Mesendoderm (in vitro differentiated cells): ENCODE data around the gene CFAP61.

Experiments
- DNase-seq: peaks from one replicate; pipeline ENCODE4 v3.0.0; 2013
- H2AK5ac ChIP-seq: 2 replicates; pipeline ENCODE4 v1.6.1; 2013; ENCODE audit warnings: low read length, inconsistent platforms
- H2BK120ac ChIP-seq: 2 replicates; pipeline ENCODE4 v1.6.1; 2013; ENCODE audit warnings: low read depth, mild to moderate bottlenecking, low read length, moderate library complexity, mixed read lengths
- H2BK15ac ChIP-seq: replicated peaks from 2 replicates; pipeline ENCODE4 v1.6.1; 2013; ENCODE audit warnings: low read depth, mild to moderate bottlenecking, moderate library complexity
- H2BK5ac ChIP-seq: 2 replicates; pipeline ENCODE4 v1.6.1; 2013; ENCODE audit warnings: low read length, inconsistent platforms
- H3K18ac ChIP-seq: 2 replicates; pipeline ENCODE4 v1.6.1; 2013; ENCODE audit warnings: mild to moderate bottlenecking, low read length, mixed read lengths
- H3K23ac ChIP-seq: one replicate; pipeline ENCODE4 v1.6.1; 2013; ENCODE audit warnings: low read length
- H3K27ac ChIP-seq: 2 replicates; pipeline ENCODE4 v1.5.1; 2013; ENCODE audit warnings: low read depth, mild to moderate bottlenecking, inconsistent platforms, low read length, moderate library complexity
- H3K27me3 ChIP-seq: 2 replicates; pipeline ENCODE4 v1.6.1; 2013; ENCODE audit warnings: low read length, control low read depth, mild to moderate bottlenecking, inconsistent platforms; ENCODE audit not compliant: insufficient read depth, poor library complexity
- H3K36me3 ChIP-seq: 2 replicates; pipeline ENCODE4 v1.6.1; 2013; ENCODE audit warnings: low read length, inconsistent platforms; ENCODE audit not compliant: control insufficient read depth, insufficient read depth
- H3K4ac ChIP-seq: one replicate; pipeline ENCODE4 v1.6.1; 2013; ENCODE audit warnings: low read depth, mild to moderate bottlenecking, low read length, moderate library complexity
- H3K4me1 ChIP-seq: 2 replicates; pipeline ENCODE4 v1.6.1; 2013; ENCODE audit warnings: low read depth, low read length, inconsistent platforms; ENCODE audit not compliant: control insufficient read depth
- H3K4me2 ChIP-seq: 2 replicates; pipeline ENCODE4 v1.6.1; 2013; ENCODE audit warnings: low read length
- H3K4me3 ChIP-seq: 2 replicates; pipeline ENCODE4 v1.5.1; 2013; ENCODE audit warnings: mild to moderate bottlenecking, low read length
- H3K56ac ChIP-seq: one replicate; pipeline ENCODE4 v1.6.1; 2013; ENCODE audit warnings: low read length
- H3K79me1 ChIP-seq: 2 replicates; pipeline ENCODE4 v1.6.1; 2013; ENCODE audit warnings: low read length, inconsistent platforms
- H3K79me2 ChIP-seq: 2 replicates; pipeline ENCODE4 v1.6.1; 2013; ENCODE audit warnings: mild to moderate bottlenecking, low read length; ENCODE audit not compliant: control insufficient read depth, insufficient read depth
- H3K9ac ChIP-seq: 2 replicates; pipeline ENCODE4 v1.6.1; 2013; ENCODE audit warnings: low read length, inconsistent platforms
- H4K5ac ChIP-seq: one replicate; pipeline ENCODE4 v1.6.1; 2013; ENCODE audit warnings: low read length
- H4K8ac ChIP-seq: one replicate; pipeline ENCODE4 v1.6.1; 2013; ENCODE audit warnings: low read depth, mild to moderate bottlenecking, control low read depth, low read length, moderate library complexity
- WGBS: extraction: QIAGEN DNeasy Blood & Tissue Kit; methylation state at CpG from one replicate; pipeline ENCODE4 v1.1.7; 2013; ENCODE audit warnings: low lambda C conversion rate, missing lambda C conversion rate; ENCODE audit not compliant: insufficient coverage; ENCODE audit errors: extremely low coverage; 5-methylcytosine and 5-hydroxymethylcytosine counted together

CFAP61 gene

DNA sequence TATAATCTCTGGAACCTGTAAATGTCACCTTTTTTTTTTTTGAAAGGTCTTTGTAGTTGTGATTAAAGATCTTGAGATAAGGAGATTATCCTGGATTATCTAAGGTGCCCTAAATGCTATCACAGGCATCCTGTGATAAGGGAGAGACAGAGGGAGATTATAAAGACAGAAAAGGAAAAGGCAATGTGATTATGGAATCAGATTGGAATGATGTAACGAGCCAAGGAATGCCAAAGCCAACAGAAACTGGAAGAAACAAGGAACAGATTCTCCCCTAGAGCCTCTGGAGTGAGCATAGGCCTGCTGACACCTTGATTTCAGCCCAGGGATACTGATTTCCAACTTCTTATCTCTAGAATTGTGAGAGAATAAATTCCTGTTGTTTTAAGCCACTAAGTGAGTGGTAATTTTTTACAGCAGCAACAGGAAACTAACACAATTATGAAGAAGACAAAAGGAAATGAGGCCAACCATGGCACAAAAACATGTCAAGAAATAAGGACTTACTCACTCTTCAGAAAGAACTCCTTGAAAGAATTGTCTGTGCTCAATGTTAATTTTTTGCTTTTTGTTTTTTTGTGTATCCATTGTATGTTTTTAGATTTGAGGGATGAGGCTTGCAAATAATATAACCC, 82.7 kb downstream of the CFAP61 start:
- Histone ChIP-seq H3K36me3 (no peaks in the 10 kb centered on the region), H3K4me1 (no peaks in the 10 kb centered on the region), H2AK5ac (no peak overlapping the region), H2BK5ac (no peak overlapping the region), H3K56ac (no peak overlapping the region), H3K79me1 (no peaks in the 10 kb centered on the region), H4K8ac (no peak overlapping the region), H3K23ac (no peak overlapping the region), H3K27me3 (no peaks in the 10 kb centered on the region), H2BK15ac (no peak overlapping the region), H3K18ac (no peak overlapping the region), H4K5ac (no peak overlapping the region), H2BK120ac (no peak overlapping the region), H3K4me3 (no peak overlapping the region), H3K4me2 (no peak overlapping the region), H3K9ac (no peak overlapping the region), H3K4ac (no peak overlapping the region), H3K79me2 (no peaks in the 10 kb centered on the region), H3K27ac (no peak overlapping the region)
- DNase-seq: peak; percentile 94
- no CpG with 5 or more reads among the region's 1 CpG for WGBS

DNA sequence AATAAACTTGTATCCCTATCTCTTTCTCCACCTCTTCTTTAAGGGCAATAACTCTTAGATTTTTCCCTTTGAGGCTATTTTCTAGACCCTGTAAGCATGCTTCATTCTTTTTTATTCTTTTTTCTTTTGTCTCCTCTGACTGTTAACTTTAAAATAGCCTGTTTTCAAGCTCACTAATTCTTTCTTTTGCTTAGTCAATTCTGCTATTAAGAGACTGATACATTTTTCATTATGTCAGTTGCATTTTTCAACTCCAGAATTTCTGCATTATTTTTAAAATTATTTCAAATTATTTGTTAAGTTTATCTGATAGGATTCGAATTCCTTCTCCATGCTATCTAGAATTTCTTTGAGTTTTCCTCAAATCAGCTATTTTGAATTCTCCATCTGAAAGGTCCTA, 84.0 kb downstream of the CFAP61 start:
- Histone ChIP-seq H4K8ac (no peak overlapping the region), H3K79me1 (no peaks in the 10 kb centered on the region), H2AK5ac (no peak overlapping the region), H3K4ac (no peak overlapping the region), H2BK5ac (no peak overlapping the region), H3K18ac (no peak overlapping the region), H2BK120ac (no peak overlapping the region), H3K4me1 (no peaks in the 10 kb centered on the region), H3K27me3 (no peaks in the 10 kb centered on the region), H3K4me2 (no peak overlapping the region), H3K27ac (no peak overlapping the region), H3K56ac (no peak overlapping the region), H3K23ac (no peak overlapping the region), H4K5ac (no peak overlapping the region), H3K9ac (no peak overlapping the region), H3K79me2 (no peaks in the 10 kb centered on the region), H3K36me3 (no peaks in the 10 kb centered on the region), H2BK15ac (no peak overlapping the region), H3K4me3 (no peak overlapping the region)
- WGBS: no CpG with 5 or more reads among the region's 1 CpG
- no peak for DNase-seq

DNA sequence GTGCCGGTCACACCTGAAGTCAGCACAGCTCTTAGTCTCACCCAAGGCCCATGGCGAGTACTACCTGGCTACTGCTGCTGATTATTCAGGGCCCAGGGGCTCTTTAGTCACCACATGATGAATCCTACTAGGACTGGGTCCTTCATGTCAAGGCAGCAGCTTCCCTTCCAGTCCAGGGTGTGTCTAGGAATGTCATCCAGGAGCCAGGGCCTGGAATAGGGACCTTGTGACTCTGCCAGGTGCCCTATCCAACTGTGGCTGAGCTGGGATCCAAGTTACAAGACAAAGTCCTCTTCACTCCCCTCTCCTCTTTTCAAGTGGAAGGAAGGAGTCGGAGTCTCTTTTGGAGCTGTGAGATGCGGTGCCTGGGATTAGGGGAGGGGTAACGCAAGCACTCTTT, 85.5 kb downstream of the CFAP61 start:
- no peaks in the 10 kb centered on the region for H3K79me2 ChIP-seq
- H2BK5ac ChIP-seq: no peak overlapping the region
- H4K8ac ChIP-seq: no peak overlapping the region
- no peaks in the 10 kb centered on the region for H3K36me3 ChIP-seq
- no peak overlapping the region for H2BK120ac ChIP-seq
- H2AK5ac ChIP-seq: no peak overlapping the region
- no peak overlapping the region for H3K4ac ChIP-seq
- H3K27me3 ChIP-seq: no peaks in the 10 kb centered on the region
- DNase-seq: no peak
- no peak overlapping the region for H3K4me3 ChIP-seq
- H3K23ac ChIP-seq: no peak overlapping the region
- no peak overlapping the region for H3K9ac ChIP-seq
- no CpG with 5 or more reads among the region's 5 CpGs for WGBS
- no peaks in the 10 kb centered on the region for H3K4me1 ChIP-seq
- no peak overlapping the region for H2BK15ac ChIP-seq
- H3K27ac ChIP-seq: no peak overlapping the region
- no peak overlapping the region for H3K18ac ChIP-seq
- no peak overlapping the region for H3K56ac ChIP-seq
- no peaks in the 10 kb centered on the region for H3K79me1 ChIP-seq
- no peak overlapping the region for H4K5ac ChIP-seq
- no peak overlapping the region for H3K4me2 ChIP-seq

DNA sequence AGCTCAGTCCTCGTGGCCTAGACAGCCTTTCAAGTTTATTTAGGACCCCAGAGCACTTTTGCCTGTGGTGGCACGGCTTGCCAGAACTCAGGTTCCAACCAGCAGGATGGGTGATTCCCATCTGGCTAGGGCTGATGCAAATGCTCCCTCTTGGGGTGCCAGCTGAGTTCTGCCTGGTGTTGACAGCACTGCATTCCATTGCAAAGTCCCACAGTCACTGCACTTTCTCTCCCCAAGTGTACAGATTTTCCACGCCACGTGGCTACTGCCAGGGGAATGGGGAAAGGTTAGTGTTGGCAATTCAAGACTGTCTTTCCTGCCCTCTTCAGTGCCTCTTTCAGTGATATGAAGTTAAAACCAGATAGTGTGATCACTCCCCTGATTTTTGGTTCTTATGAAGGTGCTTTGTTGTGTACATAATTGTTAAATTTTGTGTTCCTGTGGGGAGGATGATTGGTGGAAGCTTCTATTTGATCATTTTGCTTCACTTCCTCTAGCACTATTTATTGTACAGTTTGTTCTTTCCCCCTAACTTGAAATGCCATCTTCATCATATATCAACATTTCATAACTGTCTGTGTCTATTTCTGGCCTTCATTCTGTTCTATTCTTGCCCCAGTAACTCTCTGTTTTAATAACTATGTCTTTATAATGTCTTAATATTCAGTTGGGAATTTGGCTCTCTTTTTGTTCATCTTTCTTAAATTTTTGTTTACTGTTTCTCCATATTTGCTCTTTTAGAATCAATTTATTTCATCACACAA, 86.2 kb downstream of the CFAP61 start:
- Histone ChIP-seq H3K79me2 (no peaks in the 10 kb centered on the region), H4K8ac (no peak overlapping the region), H3K4me1 (no peaks in the 10 kb centered on the region), H3K27ac (no peak overlapping the region), H3K4ac (no peak overlapping the region), H3K4me3 (no peak overlapping the region), H3K79me1 (no peaks in the 10 kb centered on the region), H2BK5ac (no peak overlapping the region), H4K5ac (no peak overlapping the region), H3K18ac (no peak overlapping the region), H3K23ac (no peak overlapping the region), H3K27me3 (no peaks in the 10 kb centered on the region), H3K9ac (no peak overlapping the region), H3K36me3 (no peaks in the 10 kb centered on the region), H3K56ac (no peak overlapping the region), H3K4me2 (no peak overlapping the region), H2AK5ac (no peak overlapping the region), H2BK15ac (no peak overlapping the region), H2BK120ac (no peak overlapping the region)
- no CpG with 5 or more reads among the region's 4 CpGs for WGBS
- DNase-seq: no peak

DNA sequence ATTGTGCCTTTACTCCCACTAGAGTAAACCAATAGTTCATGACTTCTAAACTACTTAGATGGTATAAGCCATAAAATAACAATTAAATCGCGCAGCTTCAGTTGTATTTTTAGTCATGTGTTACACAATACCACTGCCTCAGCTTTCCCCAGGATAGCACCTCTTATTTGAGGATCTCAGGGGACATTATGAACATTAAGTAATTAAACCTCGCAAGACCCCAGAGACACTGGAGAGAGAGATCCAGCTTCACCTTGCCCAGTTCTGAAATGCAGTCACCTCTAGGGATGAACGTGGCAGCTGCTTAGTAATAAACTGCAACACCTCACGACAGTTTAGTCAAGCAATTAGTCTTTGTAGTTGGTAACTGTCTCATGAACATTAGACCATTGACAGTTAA, 87.1 kb downstream of the CFAP61 start:
- Histone ChIP-seq H3K9ac (no peak overlapping the region), H3K4ac (no peak overlapping the region), H3K79me1 (no peaks in the 10 kb centered on the region), H3K79me2 (no peaks in the 10 kb centered on the region), H3K4me3 (no peak overlapping the region), H2BK15ac (no peak overlapping the region), H2AK5ac (no peak overlapping the region), H3K36me3 (no peaks in the 10 kb centered on the region), H3K4me2 (no peak overlapping the region), H3K4me1 (no peaks in the 10 kb centered on the region), H3K27ac (no peak overlapping the region), H4K5ac (no peak overlapping the region), H3K56ac (no peak overlapping the region), H4K8ac (no peak overlapping the region), H3K18ac (no peak overlapping the region), H2BK5ac (no peak overlapping the region), H3K27me3 (no peaks in the 10 kb centered on the region), H3K23ac (no peak overlapping the region), H2BK120ac (no peak overlapping the region)
- DNase-seq: no peak
- no CpG with 5 or more reads among the region's 5 CpGs for WGBS
